ENCODE data around the gene VCP. TPM values are rescaled to one million over a fixed set of nuclear protein-coding genes. Genes with fewer than 3 reads are reported as not detected.

The VCP gene
- polyA plus RNA-seq, 2 of the 4 experiments (the other 2 are of a cell fraction) = 390 to 428 TPM

- Histone ChIP-seq H3K4me1 (peaks cover 31% of the 10 kb centered on the region), H3K9me3 (no peaks in the 10 kb centered on the region), H3K27ac (no peak overlapping the region), H3K4me2 (no peak overlapping the region), H3K4me3 (no peak overlapping the region)
- no peak for TF ChIP-seq HOXB13 (CRISPR knock-in tag; IDR thresholded peaks at IDR 0.05; ENCODE audit: low read depth)
- TF ChIP-seq ZC3H11A (IDR thresholded peaks at IDR 0.05) = no peak
- no peak for TF ChIP-seq NR3C1 (IDR thresholded peaks at IDR 0.05)
- no peak for TF ChIP-seq EHF (CRISPR knock-in tag; IDR thresholded peaks at IDR 0.05)
- TF ChIP-seq HOXA7 (CRISPR knock-in tag; IDR thresholded peaks at IDR 0.05) = no peak
- no peak for TF ChIP-seq KDM5A (IDR thresholded peaks at IDR 0.05)
- TF ChIP-seq RNF2 (IDR thresholded peaks at IDR 0.05; ENCODE audit: borderline replicate concordance, low read depth) = no peak
- no peak for TF ChIP-seq FOSB (CRISPR knock-in tag; IDR thresholded peaks at IDR 0.05)
- TF ChIP-seq ZFP36 (IDR thresholded peaks at IDR 0.05; ENCODE audit: borderline replicate concordance, partially characterized antibody) = no peak
- TF ChIP-seq TP53 (CRISPR knock-in tag; IDR thresholded peaks at IDR 0.05) = no peak
- no peak for TF ChIP-seq CBX2 (IDR thresholded peaks at IDR 0.05; ENCODE audit: borderline replicate concordance, low read depth)
- no peak for TF ChIP-seq CHD4 (IDR thresholded peaks at IDR 0.05; ENCODE audit: borderline replicate concordance)
- no peak for TF ChIP-seq HOXB5 (CRISPR knock-in tag; IDR thresholded peaks at IDR 0.05)
- no peak for TF ChIP-seq MAZ (IDR thresholded peaks at IDR 0.05; ENCODE audit: borderline replicate concordance, low read depth, low read length)
- TF ChIP-seq MAFK (IDR thresholded peaks at IDR 0.05; ENCODE audit: partially characterized antibody) = no peak
- no peak for TF ChIP-seq CTCF (IDR thresholded peaks at IDR 0.05)
- no peak for ATAC-seq
- 78% methylated on average over 13 of the region's 18 CpGs for WGBS (ENCODE audit: missing lambda C conversion rate)
- FAIRE-seq = no peak
- ChIA-PET POLR2A (interaction anchor here (0.6 to 1.1 kb wide), 2 partner anchors 11 to 583 kb away, joined by 3 to 5 read pairs; no protein-coding TSS in a partner anchor), CTCF (interaction anchor here (0.8 to 15.8 kb wide), 6 partner anchors 12 to 539 kb away, joined by 3 to 110 read pairs (median 4); partner anchors contain the start of gene PIGO)
- DNase-seq (ENCODE audit: low read depth in 1 of 2, low spot score in 1 of 2) = no peak
Measured at GRCh38 chr9:35107297-35108290, 35.2 kb upstream of the VCP start.

GRCh38 chr9:35106343-35106730 is 33.9 kb upstream of the VCP start:
- FAIRE-seq (no peak), ATAC-seq (no peak), DNase-seq (ENCODE audit: low read depth in 1 of 2, low spot score in 1 of 2) (no peak)
- Histone ChIP-seq H3K27ac (no peak overlapping the region), H3K4me3 (no peak overlapping the region), H3K9me3 (no peaks in the 10 kb centered on the region), H3K4me1 (peaks cover 30% of the 10 kb centered on the region), H3K4me2 (no peak overlapping the region)
- ChIA-PET POLR2A (no interaction called here), CTCF (interaction anchor here (0.7 to 15.8 kb wide), 9 partner anchors 9 to 540 kb away, joined by 3 to 110 read pairs (median 4); partner anchors contain the start of genes ATOSB, FANCG and PIGO)
- TF ChIP-seq FOXS1 (CRISPR knock-in tag; IDR thresholded peaks at IDR 0.05) (no peak), RFX5 (IDR thresholded peaks at IDR 0.05) (no peak), TP53 (CRISPR knock-in tag; IDR thresholded peaks at IDR 0.05) (no peak), RNF2 (IDR thresholded peaks at IDR 0.05; ENCODE audit: borderline replicate concordance, low read depth) (no peak), CBX2 (IDR thresholded peaks at IDR 0.05; ENCODE audit: borderline replicate concordance, low read depth) (no peak), ESRRA (IDR thresholded peaks at IDR 0.05; ENCODE audit: borderline replicate concordance, low read length) (no peak), HOXB5 (CRISPR knock-in tag; IDR thresholded peaks at IDR 0.05) (no peak), HOXA7 (CRISPR knock-in tag; IDR thresholded peaks at IDR 0.05) (no peak), POLR2AphosphoS2 (conservative IDR thresholded peaks at IDR 0.05; ENCODE audit: low read length) (no peak), RCOR1 (IDR thresholded peaks at IDR 0.05; ENCODE audit: low read depth, low read length) (no peak), RARB (CRISPR knock-in tag; IDR thresholded peaks at IDR 0.05) (no peak)
- WGBS (ENCODE audit: missing lambda C conversion rate) = 87% methylated on average over 7 of the region's 7 CpGs

Data from A549 (cell line).